ENCODE measurements around the gene PKDCC. TPM values are rescaled to one million over a fixed set of nuclear protein-coding genes. Genes with fewer than 3 reads are reported as not detected.

Gene PKDCC, protein sequence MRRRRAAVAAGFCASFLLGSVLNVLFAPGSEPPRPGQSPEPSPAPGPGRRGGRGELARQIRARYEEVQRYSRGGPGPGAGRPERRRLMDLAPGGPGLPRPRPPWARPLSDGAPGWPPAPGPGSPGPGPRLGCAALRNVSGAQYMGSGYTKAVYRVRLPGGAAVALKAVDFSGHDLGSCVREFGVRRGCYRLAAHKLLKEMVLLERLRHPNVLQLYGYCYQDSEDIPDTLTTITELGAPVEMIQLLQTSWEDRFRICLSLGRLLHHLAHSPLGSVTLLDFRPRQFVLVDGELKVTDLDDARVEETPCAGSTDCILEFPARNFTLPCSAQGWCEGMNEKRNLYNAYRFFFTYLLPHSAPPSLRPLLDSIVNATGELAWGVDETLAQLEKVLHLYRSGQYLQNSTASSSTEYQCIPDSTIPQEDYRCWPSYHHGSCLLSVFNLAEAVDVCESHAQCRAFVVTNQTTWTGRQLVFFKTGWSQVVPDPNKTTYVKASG
- total RNA-seq (2014; rRNA removed; shearing (Covaris generic)): 1.9 and 2.1 TPM in 2 replicates
- polyA plus RNA-seq (2014; cell fraction: nucleus; rRNA removed): 4.9 and 13.4 TPM in 2 replicates

- peak; percentile 67 for DNase-seq (ENCODE audit: extremely low read depth, low read depth)
These were observed at the start of gene PKDCC for GRCh38 chr2:42047488-42048298. Gene PKDCC, plus strand, starts transcription at chr2:42048021. Its CDS starts 179 bp downstream, at chr2:42048200.

- DNase-seq (ENCODE audit: extremely low read depth, low read depth): no peak
These were observed 49.4 kb upstream of the PKDCC start for GRCh38 chr2:41998186-41999127.

DNA sequence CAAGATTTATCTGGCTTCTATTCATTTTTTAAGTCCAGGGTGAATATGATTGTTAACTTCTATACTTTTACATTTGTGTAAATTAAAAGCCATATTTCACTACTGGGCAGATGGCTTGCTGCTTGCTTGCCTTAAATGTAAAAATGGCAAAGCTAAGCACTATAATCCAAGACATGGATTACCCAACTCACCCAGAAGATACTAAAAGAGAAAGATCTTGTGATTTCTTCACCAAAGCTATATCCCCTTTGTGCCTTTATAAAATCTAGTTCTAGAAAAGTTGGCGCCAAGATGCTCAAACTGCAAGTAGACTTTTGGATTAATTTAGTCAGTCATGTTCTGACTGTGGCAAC lies 48.7 kb upstream of the PKDCC start:
- no peak for DNase-seq (ENCODE audit: extremely low read depth, low read depth)

GRCh38 chr2:41999592-42000281 lies 48.1 kb upstream of the PKDCC start:
- DNase-seq (ENCODE audit: extremely low read depth, low read depth): no peak

DNA sequence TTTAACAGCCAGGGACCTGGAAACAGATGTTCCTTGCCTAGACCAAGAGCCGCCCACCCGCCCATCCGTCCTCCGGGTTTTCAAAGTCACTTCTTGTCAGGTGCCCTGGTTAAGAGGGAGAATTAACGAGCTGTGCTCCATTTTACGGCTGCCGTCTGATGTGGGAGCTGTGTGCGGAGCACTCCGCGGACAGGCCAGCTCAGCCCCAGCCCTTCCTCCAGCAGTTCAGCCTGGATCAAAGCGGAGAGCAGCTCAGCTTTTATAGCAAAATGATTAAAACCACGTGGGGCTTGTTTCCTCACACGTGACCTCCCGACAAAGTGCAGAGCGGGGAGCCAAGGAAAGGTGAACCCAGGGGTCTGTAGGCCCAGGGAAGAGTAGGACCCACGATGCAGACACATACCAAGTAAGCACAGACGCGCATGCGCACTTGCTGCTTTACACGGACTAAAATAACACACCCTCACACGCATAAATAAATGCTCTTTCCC lies 46.1 kb upstream of the PKDCC start:
- DNase-seq (ENCODE audit: extremely low read depth, low read depth): no peak

DNA sequence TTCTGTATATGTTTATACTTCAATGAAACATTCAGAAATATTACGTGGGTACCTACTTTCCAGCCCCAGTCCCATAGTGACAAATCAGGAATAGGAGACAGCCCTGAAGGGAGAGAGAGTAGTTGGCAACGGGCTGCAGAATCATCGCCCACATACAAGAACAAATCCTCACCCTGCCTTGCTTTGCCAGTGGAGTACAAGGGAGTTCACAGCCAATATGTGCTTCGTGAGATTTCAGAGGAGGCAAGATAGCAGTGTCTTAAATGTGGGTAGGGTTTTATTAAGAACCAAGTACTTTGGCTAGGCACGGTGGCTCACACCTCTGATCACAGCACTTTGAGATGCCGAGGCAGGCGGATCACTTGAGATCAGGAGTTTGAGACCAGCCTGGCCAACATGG lies 40.3 kb upstream of the PKDCC start:
- DNase-seq (ENCODE audit: extremely low read depth, low read depth): no peak

GRCh38 chr2:42008241-42008921 lies 39.4 kb upstream of the PKDCC start:
- DNase-seq (ENCODE audit: extremely low read depth, low read depth): no peak

GRCh38 chr2:42009657-42010580 lies 37.9 kb upstream of the PKDCC start:
- DNase-seq (ENCODE audit: extremely low read depth, low read depth): no peak

DNA sequence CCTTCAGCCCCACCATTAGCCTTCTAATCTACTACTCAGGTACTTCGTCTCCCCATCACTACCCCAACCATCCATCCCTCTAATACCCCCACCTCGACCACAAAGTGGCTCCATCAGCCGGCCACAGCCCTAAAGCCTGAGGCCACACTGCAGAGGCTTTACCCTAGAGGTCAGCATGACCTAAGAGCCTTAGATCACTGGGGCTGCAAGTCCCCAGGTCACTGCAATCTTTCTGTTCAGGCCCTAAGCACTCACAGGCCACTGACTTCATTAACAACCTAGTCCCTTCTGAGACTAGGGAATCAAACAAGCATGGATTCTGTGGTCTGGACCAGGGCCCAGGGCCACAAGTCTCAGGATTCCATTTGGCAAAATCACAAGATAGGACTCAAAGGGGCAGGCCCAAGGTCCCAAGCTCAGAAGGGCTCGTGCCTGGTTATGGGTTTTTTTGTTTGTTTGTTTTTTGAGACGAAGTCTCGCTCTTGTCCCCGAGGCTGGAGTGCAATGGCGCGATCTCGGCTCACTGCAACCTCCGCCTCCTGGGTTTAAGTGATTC lies 37.0 kb upstream of the PKDCC start:
- DNase-seq (ENCODE audit: extremely low read depth, low read depth): no peak

- no peak for DNase-seq (ENCODE audit: extremely low read depth, low read depth)
These were observed 35.7 kb upstream of the PKDCC start for GRCh38 chr2:42012137-42012536.

GRCh38 chr2:42012651-42013050 lies 35.2 kb upstream of the PKDCC start:
- DNase-seq (ENCODE audit: extremely low read depth, low read depth): no peak

- no peak for DNase-seq (ENCODE audit: extremely low read depth, low read depth)
These were observed 34.4 kb upstream of the PKDCC start for GRCh38 chr2:42013409-42013808.

- DNase-seq (ENCODE audit: extremely low read depth, low read depth): no peak
These were observed 26.4 kb upstream of the PKDCC start for GRCh38 chr2:42021464-42021863.

- no peak for DNase-seq (ENCODE audit: extremely low read depth, low read depth)
These were observed 22.7 kb upstream of the PKDCC start for GRCh38 chr2:42025151-42025582.

- no peak for DNase-seq (ENCODE audit: extremely low read depth, low read depth)
These were observed 21.5 kb upstream of the PKDCC start for GRCh38 chr2:42026272-42026671.

DNA sequence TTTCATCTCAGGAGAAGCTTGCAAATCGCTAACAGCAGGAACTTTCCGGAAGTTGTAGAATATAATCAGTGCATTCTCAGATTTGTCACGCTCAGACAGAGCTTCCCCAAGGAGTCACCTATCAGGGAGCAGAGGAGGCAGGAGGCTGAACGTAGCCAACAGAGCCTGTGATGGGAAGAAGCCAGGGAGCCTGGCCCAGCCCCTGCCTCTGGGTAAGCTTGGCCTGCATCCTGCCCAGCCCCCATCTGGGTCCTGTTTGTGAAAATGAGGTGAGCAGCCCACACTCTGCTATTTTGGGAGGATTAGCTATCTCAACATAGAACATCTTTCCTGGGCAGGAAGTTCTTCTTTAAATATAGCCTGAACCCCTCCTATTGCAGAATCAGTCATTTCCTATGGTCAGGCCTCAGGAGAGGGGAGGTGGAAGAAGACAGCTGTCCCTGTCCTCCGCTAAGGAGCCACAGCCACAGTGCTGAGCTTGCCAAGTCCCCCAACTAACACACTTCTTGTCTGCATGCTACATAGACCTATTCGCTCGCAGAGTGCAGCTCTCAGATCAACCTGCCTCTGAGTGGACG lies 19.2 kb upstream of the PKDCC start:
- no peak for DNase-seq (ENCODE audit: extremely low read depth, low read depth)

DNA sequence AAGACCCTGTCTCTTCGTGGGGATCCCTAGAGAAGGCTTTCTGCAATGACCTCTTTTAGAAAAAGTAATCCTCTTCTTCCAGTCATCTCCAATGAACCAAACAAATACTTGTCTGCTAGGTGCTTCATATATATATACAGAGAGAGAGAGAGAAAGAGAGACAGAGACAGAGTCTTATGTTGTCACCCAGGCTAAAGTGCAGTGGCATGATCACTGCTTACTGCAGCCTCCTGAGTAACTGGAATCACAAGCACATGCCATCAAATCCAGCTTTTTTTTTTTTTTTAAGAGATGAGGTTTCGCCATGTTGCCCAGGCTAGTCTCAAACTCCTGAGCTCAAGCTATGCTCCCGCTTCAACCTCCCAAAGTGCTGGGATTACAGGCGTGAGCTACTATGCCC lies 18.6 kb upstream of the PKDCC start:
- no peak for DNase-seq (ENCODE audit: extremely low read depth, low read depth)
